GM19468 (cell line): ENCODE data around the gene LTF.

Experiments used
- ATAC-seq: cut with Tn5 transposase; IDR thresholded peaks from one replicate; pipeline ENCODE4 v1.9.1; 2021; ENCODE audit warnings: mild to moderate bottlenecking, moderate library complexity, moderate number of reproducible peaks; ENCODE audit not compliant: unreplicated experiment; ENCODE audit errors: extremely low read depth

LTF gene

GRCh38 chr3:46491089-46492070, 26.7 kb upstream of the LTF start:
- no peak for ATAC-seq

GRCh38 chr3:46490338-46491084, 25.8 kb upstream of the LTF start:
- no peak for ATAC-seq

- no peak for ATAC-seq
Measured at GRCh38 chr3:46489875-46490274, 25.2 kb upstream of the LTF start.

- ATAC-seq, result no peak
Measured at GRCh38 chr3:46489381-46489780, 24.7 kb upstream of the LTF start.

DNA sequence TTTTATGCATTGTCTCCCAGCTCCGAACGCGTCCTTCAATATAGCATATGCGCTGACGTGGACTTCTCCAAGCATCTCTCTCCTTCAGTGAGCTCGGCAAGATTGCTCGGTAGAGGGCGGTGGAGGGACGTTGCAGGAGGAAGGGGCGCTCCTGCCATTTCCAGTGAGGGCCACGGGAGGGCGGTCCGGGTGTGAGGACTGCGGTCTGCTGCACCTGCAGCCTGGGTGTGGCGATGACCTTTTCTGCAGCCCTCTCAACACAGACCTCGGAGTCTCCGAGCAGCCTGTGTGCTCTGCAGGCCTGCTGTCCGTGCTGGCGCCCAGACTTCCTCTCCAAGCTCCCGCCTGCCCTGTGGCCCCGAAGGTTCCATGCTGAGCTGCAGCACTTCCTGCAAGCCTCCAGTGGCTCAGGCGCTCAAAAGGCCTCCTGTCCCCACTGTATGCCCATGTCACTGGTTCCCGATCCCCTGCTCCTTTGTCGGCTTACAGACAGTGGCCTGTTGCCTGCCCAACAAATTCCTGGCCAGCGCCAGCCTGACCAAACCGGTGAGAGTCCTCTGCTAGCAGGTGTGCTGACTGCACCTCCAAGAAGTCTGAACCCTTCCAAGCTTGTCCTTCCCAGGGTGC, 24.1 kb upstream of the LTF start:
- peak; percentile 30 for ATAC-seq

DNA sequence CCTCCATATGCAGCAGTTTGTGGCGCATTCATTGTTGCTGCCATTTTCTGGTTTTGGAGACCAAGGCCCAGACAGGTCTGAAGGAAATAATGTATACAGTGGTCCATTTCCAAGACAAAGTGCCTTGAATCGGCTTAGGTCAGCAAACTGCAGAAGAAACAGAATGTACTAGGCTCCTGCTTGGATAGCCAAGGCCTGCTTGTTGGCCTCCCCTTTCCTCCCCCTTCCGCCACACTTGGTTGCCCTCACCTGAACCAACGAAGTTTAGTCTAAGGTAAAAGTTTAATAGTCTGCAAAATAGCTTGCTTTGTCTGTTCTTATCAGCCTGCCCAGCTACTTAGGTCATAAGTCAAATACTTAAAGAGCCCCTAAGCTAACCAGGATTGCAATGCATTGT, 21.1 kb upstream of the LTF start:
- no peak for ATAC-seq

DNA sequence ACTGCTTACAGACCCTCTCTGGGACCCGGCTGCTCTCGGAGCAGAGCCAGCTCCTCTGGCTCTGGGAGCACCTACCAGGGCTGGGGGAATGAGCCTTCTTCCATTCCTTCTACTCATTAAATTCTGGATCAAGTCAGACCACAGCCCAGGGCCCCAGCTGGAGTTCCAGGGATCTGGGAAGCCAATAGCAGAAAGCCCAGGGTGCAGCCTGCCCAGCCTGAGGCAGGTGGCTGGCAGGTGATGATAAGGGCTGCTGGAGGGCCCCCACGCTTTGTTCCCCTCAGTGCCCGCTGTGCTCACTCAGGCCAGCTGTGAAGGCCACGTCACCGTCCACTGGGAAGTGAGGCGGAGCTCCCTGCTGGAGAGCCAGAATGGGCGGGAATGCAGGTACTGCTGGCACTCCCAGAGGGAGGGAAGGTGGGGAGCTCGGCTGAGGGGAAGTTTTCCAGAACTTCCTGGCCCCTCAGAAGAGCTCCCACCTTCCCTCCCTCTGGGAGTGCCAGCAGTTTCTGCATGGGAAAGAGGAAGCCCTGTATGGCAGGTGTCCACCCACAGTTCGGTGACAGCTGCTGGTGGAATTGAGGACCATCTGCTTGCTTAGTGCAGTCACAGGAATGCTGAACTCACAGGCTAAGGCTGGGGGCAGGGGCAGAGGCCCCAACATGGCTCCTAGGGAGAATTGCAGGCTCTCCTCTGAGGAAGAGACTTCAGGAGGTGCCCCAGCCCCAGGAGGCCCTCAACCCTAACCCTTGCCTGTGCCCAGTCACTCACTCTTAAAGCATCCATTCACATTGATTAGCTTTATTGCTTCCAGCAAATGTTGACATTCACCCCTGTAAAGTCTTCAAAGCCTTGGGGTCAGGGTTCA, 20.4 kb upstream of the LTF start:
- ATAC-seq, result no peak

DNA sequence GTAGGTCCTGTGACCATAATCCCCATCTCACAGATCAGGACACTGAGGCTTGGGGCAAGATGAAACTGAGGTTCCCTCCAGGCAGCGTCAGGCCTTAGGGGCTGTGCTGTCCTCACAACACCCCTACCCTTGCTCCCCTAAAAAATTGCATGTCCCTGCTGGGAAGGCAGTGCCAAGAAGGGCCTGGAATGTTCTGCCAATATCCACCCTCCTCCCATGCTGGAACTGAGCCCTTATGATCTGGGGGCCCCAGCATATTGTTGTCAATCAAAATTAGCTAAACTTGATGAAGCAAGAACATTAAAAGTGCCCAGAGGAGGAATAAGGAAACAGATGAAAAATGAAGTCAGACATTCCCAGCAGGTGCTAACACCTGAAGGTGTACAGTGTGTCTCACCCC, 19.7 kb upstream of the LTF start:
- ATAC-seq, result no peak

DNA sequence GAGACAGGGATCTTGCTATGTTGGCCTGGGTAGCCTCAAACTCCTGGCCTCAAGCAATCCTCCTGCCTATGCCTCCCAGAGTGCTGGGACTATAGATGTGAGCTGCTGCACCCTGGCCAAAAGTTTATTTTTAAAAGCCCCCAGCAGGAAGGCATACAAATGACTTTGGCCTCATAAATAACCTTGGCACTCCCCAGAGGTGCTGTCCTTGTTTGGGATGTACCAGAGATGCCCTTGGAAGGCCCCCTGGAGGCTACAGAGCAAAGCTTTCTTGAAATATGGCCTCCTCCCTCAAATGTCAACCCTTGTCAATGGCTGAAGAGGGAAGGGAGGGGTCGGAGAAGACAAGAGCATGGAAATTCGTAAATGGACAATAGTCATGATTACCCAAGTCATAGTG, 19.1 kb upstream of the LTF start:
- ATAC-seq, result no peak

GRCh38 chr3:46482632-46483350, 18.1 kb upstream of the LTF start:
- ATAC-seq, result no peak

- ATAC-seq, result no peak
Measured at GRCh38 chr3:46481636-46482035, 16.9 kb upstream of the LTF start.

DNA sequence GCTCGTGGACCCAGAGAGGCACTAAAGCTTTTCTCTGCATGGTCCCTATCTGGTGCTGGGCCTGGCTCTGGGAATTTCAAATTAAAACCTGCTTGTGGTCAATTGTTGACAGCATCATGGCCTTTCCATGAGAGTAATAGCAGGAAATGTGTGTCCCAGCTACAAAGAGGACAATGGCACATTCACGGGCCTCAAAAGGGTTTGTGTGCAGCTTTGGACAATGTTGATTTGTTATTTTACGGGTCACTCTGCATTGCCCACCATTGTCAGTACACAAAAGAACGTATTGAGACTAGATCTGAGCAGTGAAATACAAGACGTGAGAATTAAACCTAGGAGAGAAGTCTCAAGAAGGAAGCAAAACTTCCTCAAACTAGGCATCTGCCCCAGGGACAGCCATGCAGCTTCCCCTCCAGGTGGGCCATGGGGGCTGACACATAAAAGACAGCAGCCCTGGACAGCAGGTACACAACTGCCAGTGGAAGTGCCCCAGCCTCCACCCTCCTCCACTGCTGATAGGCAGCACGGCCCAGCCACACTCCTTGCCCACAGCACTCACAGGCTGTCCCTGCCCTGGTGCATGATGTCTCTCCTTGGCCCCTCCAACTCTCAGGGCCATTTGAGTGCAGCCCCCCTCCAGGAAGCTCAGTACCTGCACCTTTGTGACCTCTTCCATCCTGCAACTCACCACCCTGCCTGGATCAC, 15.9 kb upstream of the LTF start:
- no peak for ATAC-seq

GRCh38 chr3:46479696-46480095, 15.0 kb upstream of the LTF start:
- ATAC-seq, result no peak

DNA sequence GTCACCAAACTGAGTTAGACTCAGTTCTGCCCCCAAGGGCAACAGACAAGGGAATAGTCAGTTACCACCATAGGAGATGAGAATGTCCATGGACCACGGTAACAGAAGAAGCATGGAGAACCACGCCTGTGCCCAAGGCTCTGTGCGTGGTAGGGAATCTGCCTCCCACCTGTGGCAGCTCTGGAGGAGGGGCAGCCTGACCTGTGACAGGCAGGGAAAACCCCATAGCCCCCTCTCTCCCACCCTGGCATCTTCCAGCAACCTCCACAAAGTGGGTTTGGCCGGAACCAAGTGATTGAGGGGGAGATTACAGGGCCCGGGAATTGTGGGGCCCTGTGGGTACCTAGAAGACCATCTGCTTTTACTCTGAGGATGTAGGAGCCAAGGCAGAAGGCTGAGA, 14.3 kb upstream of the LTF start:
- ATAC-seq, result no peak

- ATAC-seq, result no peak
Measured at GRCh38 chr3:46478341-46478740, 13.6 kb upstream of the LTF start.

DNA sequence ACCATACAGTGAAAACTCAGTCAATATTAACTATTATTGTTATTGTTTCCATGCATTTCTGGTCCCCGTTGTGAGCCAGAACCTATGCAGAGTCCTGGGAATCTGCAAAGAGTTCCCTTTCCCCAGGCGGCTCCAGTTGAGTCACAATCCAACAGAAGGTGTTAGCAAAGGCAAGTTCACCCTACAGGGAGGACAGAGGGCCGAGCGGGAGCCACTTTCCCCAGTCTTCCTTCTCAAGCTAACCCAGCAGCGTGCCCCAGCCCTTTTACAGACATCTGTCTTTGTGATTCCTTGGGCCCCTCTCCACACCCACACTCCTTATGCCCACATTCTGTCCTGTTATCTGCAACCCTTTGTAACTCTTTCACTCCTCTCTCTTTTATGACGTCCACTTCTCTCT, 13.1 kb upstream of the LTF start:
- no peak for ATAC-seq

GRCh38 chr3:46477145-46477544, 12.4 kb upstream of the LTF start:
- ATAC-seq, result no peak

GRCh38 chr3:46472736-46473135, 8.0 kb upstream of the LTF start:
- ATAC-seq, result no peak
